Measurements from ENCODE around the gene GTF2A1L. TPM values are rescaled to one million over a fixed set of nuclear protein-coding genes. Genes with fewer than 3 reads are reported as not detected.
"Not testable (repeated sequence)": the region's sequence is repeated elsewhere in the genome, so short reads cannot be mapped to it uniquely, and the experiment has no call there.

GTF2A1L gene
- total RNA-seq, 4 donors from 2014 or later: 11.8 to 39.5 (median 18.7) TPM

DNA sequence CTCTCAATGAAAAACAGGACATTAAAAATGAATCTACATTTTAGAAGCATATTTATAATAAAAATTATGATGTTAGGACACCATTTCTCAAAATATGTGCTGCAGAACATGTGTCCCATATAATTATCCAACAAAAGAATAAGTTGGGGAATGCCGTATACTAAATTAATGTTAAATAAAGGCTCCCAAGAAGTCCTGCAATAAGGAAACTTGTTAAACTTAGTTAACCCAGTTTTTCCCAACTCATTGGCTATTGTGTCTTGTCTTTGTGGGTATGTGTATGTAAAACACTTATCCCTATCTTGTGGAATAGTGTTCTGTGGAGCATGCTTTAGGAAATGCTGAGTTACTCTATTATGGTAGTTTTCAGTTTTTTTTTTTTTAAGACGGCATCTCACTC lies 25.6 kb upstream of the GTF2A1L start:
- no peaks in the 10 kb centered on the region for H3K27me3 ChIP-seq
- WGBS: 87% methylated on average over 2 of the region's 2 CpGs
- no peak for TF ChIP-seq EP300 (IDR thresholded peaks at IDR 0.05)
- no peak for TF ChIP-seq POLR2AphosphoS5 (IDR thresholded peaks at IDR 0.05)
- no peak for TF ChIP-seq POLR2A (IDR thresholded peaks at IDR 0.05; ENCODE audit: low read depth)
- TF ChIP-seq, protein P1, sequence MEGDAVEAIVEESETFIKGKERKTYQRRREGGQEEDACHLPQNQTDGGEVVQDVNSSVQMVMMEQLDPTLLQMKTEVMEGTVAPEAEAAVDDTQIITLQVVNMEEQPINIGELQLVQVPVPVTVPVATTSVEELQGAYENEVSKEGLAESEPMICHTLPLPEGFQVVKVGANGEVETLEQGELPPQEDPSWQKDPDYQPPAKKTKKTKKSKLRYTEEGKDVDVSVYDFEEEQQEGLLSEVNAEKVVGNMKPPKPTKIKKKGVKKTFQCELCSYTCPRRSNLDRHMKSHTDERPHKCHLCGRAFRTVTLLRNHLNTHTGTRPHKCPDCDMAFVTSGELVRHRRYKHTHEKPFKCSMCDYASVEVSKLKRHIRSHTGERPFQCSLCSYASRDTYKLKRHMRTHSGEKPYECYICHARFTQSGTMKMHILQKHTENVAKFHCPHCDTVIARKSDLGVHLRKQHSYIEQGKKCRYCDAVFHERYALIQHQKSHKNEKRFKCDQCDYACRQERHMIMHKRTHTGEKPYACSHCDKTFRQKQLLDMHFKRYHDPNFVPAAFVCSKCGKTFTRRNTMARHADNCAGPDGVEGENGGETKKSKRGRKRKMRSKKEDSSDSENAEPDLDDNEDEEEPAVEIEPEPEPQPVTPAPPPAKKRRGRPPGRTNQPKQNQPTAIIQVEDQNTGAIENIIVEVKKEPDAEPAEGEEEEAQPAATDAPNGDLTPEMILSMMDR (IDR thresholded peaks at IDR 0.05): no peak
- H3K9me3 ChIP-seq: no peaks in the 10 kb centered on the region
- H3K4me3 ChIP-seq: no peak overlapping the region
- H3K27ac ChIP-seq (replicated peaks in 1 of 4): no peak overlapping the region
- intact Hi-C loops (cut with DNase I): no loop called here
- H3K36me3 ChIP-seq: peaks cover 4 to 64% (median 29%) of the 10 kb centered on the region in 4 donors
- DNase-seq (ENCODE audit: extremely low spot score): no peak
- peaks cover 0 to 62% (median 53%) of the 10 kb centered on the region in 4 donors for H3K4me1 ChIP-seq

GRCh38 chr2:48596751-48597150 lies 20.9 kb upstream of the GTF2A1L start:
- not testable (repeated sequence) for H3K4me3 ChIP-seq; DNase-seq (ENCODE audit: extremely low spot score); H3K9me3 ChIP-seq; H3K27ac ChIP-seq (replicated peaks in 1 of 4); H3K27me3 ChIP-seq
- intact Hi-C loops (cut with DNase I): loop anchor here (5.0 kb wide), 1 partner anchor 351 kb away; no protein-coding TSS in a partner anchor
- H3K36me3 ChIP-seq: peaks cover 14 to 67% (median 37%) of the 10 kb centered on the region in 4 donors
- 98% methylated on average over 7 of the region's 7 CpGs for WGBS
- peaks cover 0 to 55% (median 45%) of the 10 kb centered on the region in 4 donors for H3K4me1 ChIP-seq

- no peaks in the 10 kb centered on the region for H3K9me3 ChIP-seq
- no peak overlapping the region for H3K4me3 ChIP-seq
- DNase-seq (ENCODE audit: extremely low spot score): no peak
- H3K36me3 ChIP-seq: peaks cover 14 to 60% (median 31%) of the 10 kb centered on the region in 4 donors
- 67% methylated on average over 2 of the region's 2 CpGs for WGBS
- peaks cover 0 to 55% (median 45%) of the 10 kb centered on the region in 4 donors for H3K4me1 ChIP-seq
- intact Hi-C loops (cut with DNase I): loop anchor here (5.0 kb wide), 1 partner anchor 350 kb away; no protein-coding TSS in a partner anchor
- no peaks in the 10 kb centered on the region for H3K27me3 ChIP-seq
- H3K27ac ChIP-seq (replicated peaks in 1 of 4): no peak overlapping the region
- TF ChIP-seq, protein P1 (IDR thresholded peaks at IDR 0.05): no peak
- TF ChIP-seq POLR2A (IDR thresholded peaks at IDR 0.05; ENCODE audit: low read depth) (no peak), POLR2AphosphoS5 (IDR thresholded peaks at IDR 0.05) (no peak), EP300 (IDR thresholded peaks at IDR 0.05) (no peak)
Measured at GRCh38 chr2:48597492-48597891, 20.2 kb upstream of the GTF2A1L start.

DNA sequence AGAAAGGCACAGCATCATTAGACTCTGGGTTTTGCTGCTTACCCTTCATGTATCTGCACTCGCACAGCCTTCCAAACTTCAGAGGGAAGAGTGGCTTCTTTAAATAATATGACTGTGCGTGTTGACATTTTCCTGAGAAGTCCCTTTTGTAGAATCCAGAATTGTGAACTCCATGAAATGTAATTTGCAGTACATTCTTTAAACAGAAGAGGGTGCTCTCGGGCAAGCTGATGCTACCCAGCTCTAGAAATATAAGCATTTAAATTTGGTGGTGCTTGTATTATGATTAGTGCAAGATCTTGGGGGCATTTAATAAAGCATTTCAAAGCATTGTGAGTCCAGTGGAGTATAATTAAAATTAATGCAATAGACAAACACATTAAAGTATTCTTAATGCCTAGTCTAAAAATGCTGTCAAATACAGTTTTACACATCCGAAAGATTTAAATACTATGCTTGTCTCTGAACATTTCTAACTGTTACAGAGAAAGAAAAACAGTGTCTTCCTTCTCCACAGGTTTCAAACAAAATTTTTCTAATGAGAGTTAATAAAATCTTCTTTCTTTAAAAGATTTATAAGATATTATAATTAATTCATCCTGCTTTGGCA lies 17.3 kb upstream of the GTF2A1L start:
- Histone ChIP-seq H3K27me3 (no peaks in the 10 kb centered on the region), H3K36me3 (peaks cover 11 to 38% (median 20%) of the 10 kb centered on the region in 4 donors), H3K4me3 (no peak overlapping the region), H3K27ac (replicated peaks in 1 of 4) (peak overlapping the region in 3 of 4 donors; percentile 5 to 30 (median 29)), H3K9me3 (no peaks in the 10 kb centered on the region), H3K4me1 (peaks cover 0 to 38% (median 34%) of the 10 kb centered on the region in 4 donors)
- DNase-seq (ENCODE audit: extremely low spot score): no peak
- TF ChIP-seq EP300 (IDR thresholded peaks at IDR 0.05) (no peak), POLR2AphosphoS5 (IDR thresholded peaks at IDR 0.05) (no peak), POLR2A (IDR thresholded peaks at IDR 0.05; ENCODE audit: low read depth) (no peak)
- TF ChIP-seq, protein P1 (IDR thresholded peaks at IDR 0.05): peak; percentile 56 to 77 (median 75)
- 29% methylated on average over 4 of the region's 4 CpGs for WGBS
- intact Hi-C loops (cut with DNase I): loop anchor here (2.0 kb wide), 1 partner anchor 126 kb away; no protein-coding TSS in a partner anchor

DNA sequence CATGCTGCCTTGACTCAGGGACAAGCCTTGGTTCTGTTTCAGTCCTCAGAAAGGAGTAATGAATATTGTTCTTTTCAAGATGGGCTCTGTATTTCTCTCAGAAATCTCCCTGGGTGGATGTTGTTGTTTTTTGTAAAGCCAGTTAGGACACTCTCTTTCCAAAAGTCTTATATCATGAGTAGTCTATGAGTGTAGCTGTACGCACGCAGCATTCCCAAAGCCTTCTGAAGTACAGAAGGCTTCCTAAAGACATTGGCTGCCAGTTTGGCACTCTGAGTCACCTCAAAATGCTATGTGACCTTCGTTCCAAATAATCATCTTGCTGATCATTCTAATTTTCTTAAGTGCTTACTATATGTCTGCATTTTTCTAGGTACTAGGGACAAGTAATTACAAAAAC lies 16.7 kb upstream of the GTF2A1L start:
- Histone ChIP-seq H3K36me3 (peaks cover 11 to 32% (median 16%) of the 10 kb centered on the region in 4 donors), H3K9me3 (no peaks in the 10 kb centered on the region), H3K27ac (replicated peaks in 1 of 4) (peak overlapping the region in 3 of 4 donors; percentile 5 to 37 (median 29)), H3K27me3 (no peaks in the 10 kb centered on the region), H3K4me3 (no peak overlapping the region), H3K4me1 (peaks cover 0 to 32% (median 29%) of the 10 kb centered on the region in 4 donors)
- DNase-seq (ENCODE audit: extremely low spot score): no peak
- intact Hi-C loops (cut with DNase I): loop anchor here (2.0 kb wide), 1 partner anchor 126 kb away; no protein-coding TSS in a partner anchor
- TF ChIP-seq POLR2AphosphoS5 (IDR thresholded peaks at IDR 0.05) (peak in 1 of 2 donors; percentile 27), POLR2A (IDR thresholded peaks at IDR 0.05; ENCODE audit: low read depth) (no peak), EP300 (IDR thresholded peaks at IDR 0.05) (no peak)
- TF ChIP-seq, protein P1 (IDR thresholded peaks at IDR 0.05): no peak
- WGBS: 66% methylated on average over 3 of the region's 3 CpGs

All from esophagus muscularis mucosa (tissue), 4 donors.